NCI-H2227 treated with DMSO at 0.1 percent for 48 hours (cell line): ENCODE data around the gene PTGES2.
A peak's percentile ranks its signal among the peaks of the same experiment; 100 is the strongest.
"Not testable (repeated sequence)": the region's sequence is repeated elsewhere in the genome, so short reads cannot be mapped to it uniquely, and the experiment has no call there.

Experiments used
- DNase-seq: peaks from one replicate; lab custom pipeline; 2025; lab: John Stamatoyannopoulos, UW

The PTGES2 gene

GRCh38 chr9:128087262-128087661, 40.3 kb downstream of the PTGES2 start:
- DNase-seq, result no peak

- no peak for DNase-seq
Measured at GRCh38 chr9:128085943-128086342, 41.6 kb downstream of the PTGES2 start.

- DNase-seq, result no peak
Measured at GRCh38 chr9:128084746-128085145, 42.8 kb downstream of the PTGES2 start.

- peak; percentile 5 for DNase-seq
Measured at GRCh38 chr9:128082151-128082550, 45.4 kb downstream of the PTGES2 start.

- peak; percentile 80 for DNase-seq
Measured at GRCh38 chr9:128081056-128081455, 46.5 kb downstream of the PTGES2 start.

- no peak for DNase-seq
Measured at GRCh38 chr9:128080206-128080605, 47.3 kb downstream of the PTGES2 start.

GRCh38 chr9:128078504-128079434, 48.8 kb downstream of the PTGES2 start:
- no peak for DNase-seq

- no peak for DNase-seq
Measured at GRCh38 chr9:128077847-128078503, 49.6 kb downstream of the PTGES2 start.

- DNase-seq, result no peak
Measured at GRCh38 chr9:128073253-128073886, 54.2 kb downstream of the PTGES2 start.

GRCh38 chr9:128072144-128073021, 55.1 kb downstream of the PTGES2 start:
- peak; percentile 90 for DNase-seq

- DNase-seq, result not testable (repeated sequence)
Measured at GRCh38 chr9:128071475-128071874, 56.1 kb downstream of the PTGES2 start.

- DNase-seq, result no peak
Measured at GRCh38 chr9:128070874-128071273, 56.7 kb downstream of the PTGES2 start.
